Cardiac muscle cell (in vitro differentiated cells and primary cell): ENCODE measurements around the gene EYA3. TPM values are rescaled to one million over a fixed set of nuclear protein-coding genes. Genes with fewer than 3 reads are reported as not detected.

Experiments
- DNase-seq, 2 donors: peaks; one replicate each; pipeline versions ENCODE4 v3.0.0 to v3.0.0-alpha.2; 2010 to 2017; ENCODE audit warnings: low read depth in 1 of 2, low spot score in 1 of 2
- H3K27ac ChIP-seq: fragments of 200-600 bp; sonication (generic); 2 replicates; pipeline ENCODE4 v1.5.1; 2016
- H3K27me3 ChIP-seq: fragments of 200-600 bp; sonication (generic); 2 replicates; pipeline ENCODE4 v1.6.0; 2016; ENCODE audit warnings: control low read depth
- H3K36me3 ChIP-seq: fragments of 200-600 bp; sonication (generic); 2 replicates; pipeline ENCODE4 v1.5.1; 2016; ENCODE audit warnings: control low read depth
- H3K4me1 ChIP-seq: fragments of 200-600 bp; sonication (generic); 2 replicates; pipeline ENCODE4 v1.8.1; 2017; ENCODE audit warnings: low read depth, mild to moderate bottlenecking, mixed run types
- H3K4me3 ChIP-seq: fragments of 200-600 bp; sonication (generic); 2 replicates; pipeline ENCODE4 v1.5.1; 2016; ENCODE audit warnings: mild to moderate bottlenecking
- H3K9me3 ChIP-seq: fragments of 200-600 bp; sonication (generic); 2 replicates; pipeline ENCODE4 v1.5.1; 2017; ENCODE audit warnings: low read depth, mild to moderate bottlenecking, control low read depth
- polyA plus RNA-seq: library from polyadenylated mRNA; unstranded; fragments of >200 nt; fragmentation: Nextera tagmentation; extraction: Ambion mirVana; gene quantifications from 2 replicates; pipeline ENCODE4 v1.2.1, GENCODE V29; 2016
- total RNA-seq: library from RNA; depleted of rRNA; stranded (reverse); fragments of >200 nt; gene quantifications from 2 replicates; pipeline ENCODE4 v1.2.3, GENCODE V29; 2016
- TF ChIP-seq, protein P1 (sequence below): IDR thresholded peaks from 2 replicates; pipeline ENCODE4 v1.5.1; 2012; ENCODE audit warnings: low read depth, mild to moderate bottlenecking, low read length

EYA3 gene
- total and polyA plus RNA-seq, 2 experiments from 2014 or later = 15.6 to 21.7 TPM

DNA sequence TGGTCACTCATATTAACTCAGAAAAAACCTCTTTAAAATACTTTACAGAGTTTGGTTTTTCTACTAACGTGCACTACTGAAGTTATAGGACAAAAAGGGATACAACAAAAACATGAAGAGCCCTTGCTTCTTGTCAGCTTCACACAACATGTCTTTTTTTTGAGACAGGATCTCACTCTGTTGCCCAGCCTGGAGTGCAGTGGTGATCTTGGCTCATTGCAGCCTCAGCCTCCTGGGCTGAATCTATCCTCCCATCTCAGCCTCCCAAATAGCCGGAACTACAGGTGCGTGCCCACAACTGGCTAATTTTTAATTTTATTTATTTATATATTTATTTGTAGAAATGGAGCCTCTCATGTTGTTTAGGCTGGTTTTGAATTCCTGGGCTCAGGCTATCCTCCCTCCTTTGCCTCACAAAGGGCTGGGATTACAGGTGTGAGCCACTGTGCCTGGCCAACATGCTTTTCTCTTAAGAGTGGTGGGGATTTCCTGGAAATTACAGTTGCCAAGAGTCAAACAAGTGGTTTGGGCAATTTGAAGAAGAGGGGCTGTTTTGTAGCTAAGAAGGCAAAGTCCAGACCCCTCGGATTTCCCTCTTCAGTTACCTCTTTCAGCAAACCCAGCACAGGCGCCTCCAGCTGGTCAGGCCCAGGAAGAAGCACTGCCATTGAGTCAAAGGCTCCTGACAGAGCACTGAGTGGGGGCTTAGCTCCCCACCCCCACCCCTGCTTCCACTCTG, 160.0 kb downstream of the EYA3 start:
- Histone ChIP-seq H3K9me3 (no peaks in the 10 kb centered on the region), H3K27me3 (no peaks in the 10 kb centered on the region), H3K4me3 (no peak overlapping the region), H3K27ac (no peak overlapping the region), H3K4me1 (no peaks in the 10 kb centered on the region), H3K36me3 (no peaks in the 10 kb centered on the region)
- TF ChIP-seq, protein P1, sequence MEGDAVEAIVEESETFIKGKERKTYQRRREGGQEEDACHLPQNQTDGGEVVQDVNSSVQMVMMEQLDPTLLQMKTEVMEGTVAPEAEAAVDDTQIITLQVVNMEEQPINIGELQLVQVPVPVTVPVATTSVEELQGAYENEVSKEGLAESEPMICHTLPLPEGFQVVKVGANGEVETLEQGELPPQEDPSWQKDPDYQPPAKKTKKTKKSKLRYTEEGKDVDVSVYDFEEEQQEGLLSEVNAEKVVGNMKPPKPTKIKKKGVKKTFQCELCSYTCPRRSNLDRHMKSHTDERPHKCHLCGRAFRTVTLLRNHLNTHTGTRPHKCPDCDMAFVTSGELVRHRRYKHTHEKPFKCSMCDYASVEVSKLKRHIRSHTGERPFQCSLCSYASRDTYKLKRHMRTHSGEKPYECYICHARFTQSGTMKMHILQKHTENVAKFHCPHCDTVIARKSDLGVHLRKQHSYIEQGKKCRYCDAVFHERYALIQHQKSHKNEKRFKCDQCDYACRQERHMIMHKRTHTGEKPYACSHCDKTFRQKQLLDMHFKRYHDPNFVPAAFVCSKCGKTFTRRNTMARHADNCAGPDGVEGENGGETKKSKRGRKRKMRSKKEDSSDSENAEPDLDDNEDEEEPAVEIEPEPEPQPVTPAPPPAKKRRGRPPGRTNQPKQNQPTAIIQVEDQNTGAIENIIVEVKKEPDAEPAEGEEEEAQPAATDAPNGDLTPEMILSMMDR = no peak
- DNase-seq = no peak

- H3K4me1 ChIP-seq = no peaks in the 10 kb centered on the region
- no peaks in the 10 kb centered on the region for H3K36me3 ChIP-seq
- H3K4me3 ChIP-seq = no peak overlapping the region
- TF ChIP-seq, protein P1 = no peak
- no peak for DNase-seq
- H3K27ac ChIP-seq = no peak overlapping the region
- peaks cover 13% of the 10 kb centered on the region for H3K27me3 ChIP-seq
- no peaks in the 10 kb centered on the region for H3K9me3 ChIP-seq
Measured at GRCh38 chr1:27922272-27922671, 166.1 kb downstream of the EYA3 start.

Other genes starting within 250 kb of the EYA3 start
- gene THEMIS2, start 216.1 kb downstream of the EYA3 start, total RNA-seq = 0.92 and 3.1 TPM in 2 replicates
- 0.62 and 1.7 TPM in 2 replicates for gene THEMIS2, start 216.1 kb downstream of the EYA3 start, polyA plus RNA-seq
- 36.2 and 59.5 TPM in 2 replicates for gene RPA2, start 174.0 kb downstream of the EYA3 start, total RNA-seq
- 64.6 and 110 TPM in 2 replicates for gene RPA2, start 174.0 kb downstream of the EYA3 start, polyA plus RNA-seq
- gene SMPDL3B, start 153.6 kb downstream of the EYA3 start, total RNA-seq = 6.0 and 8.9 TPM in 2 replicates
- gene SMPDL3B, start 153.6 kb downstream of the EYA3 start, polyA plus RNA-seq = 6.8 and 11.4 TPM in 2 replicates
- 15.6 and 17.5 TPM in 2 replicates for gene XKR8, start 128.6 kb downstream of the EYA3 start, total RNA-seq
- 13.7 and 27.4 TPM in 2 replicates for gene XKR8, start 128.6 kb downstream of the EYA3 start, polyA plus RNA-seq
- 0.07 and 0.09 TPM in 2 replicates for gene PTAFR, start 88.1 kb upstream of the EYA3 start, total RNA-seq
- gene PTAFR, start 88.1 kb upstream of the EYA3 start, polyA plus RNA-seq = not detected in 2 replicates
- gene DNAJC8, start 144.4 kb upstream of the EYA3 start, total RNA-seq = 51.9 and 72.3 TPM in 2 replicates
- gene DNAJC8, start 144.4 kb upstream of the EYA3 start, polyA plus RNA-seq = 117 and 137 TPM in 2 replicates
- 1,032 and 1,070 TPM in 2 replicates for gene ATP5IF1, start 147.5 kb upstream of the EYA3 start, total RNA-seq
- 966 and 1,056 TPM in 2 replicates for gene ATP5IF1, start 147.5 kb upstream of the EYA3 start, polyA plus RNA-seq
- gene SESN2, start 170.9 kb upstream of the EYA3 start, total RNA-seq = 22.3 and 24.6 TPM in 2 replicates
- 24.5 and 24.8 TPM in 2 replicates for gene SESN2, start 170.9 kb upstream of the EYA3 start, polyA plus RNA-seq
- 11.5 and 14.9 TPM in 2 replicates for gene MED18, start 240.4 kb upstream of the EYA3 start, total RNA-seq
- gene MED18, start 240.4 kb upstream of the EYA3 start, polyA plus RNA-seq = 14.1 and 17.6 TPM in 2 replicates